HepG2 (cell line): ENCODE results near the gene PPP2R5D. TPM values are rescaled to one million over a fixed set of nuclear protein-coding genes. Genes with fewer than 3 reads are reported as not detected.
A peak's percentile ranks its signal among the peaks of the same experiment; 100 is the strongest.

Source experiments
- ATF2 ChIP-seq: sonication (generic); formaldehyde crosslinking; IDR thresholded peaks from 2 replicates; pipeline ENCODE4 v1.4.0; 2020; ENCODE audit warnings: missing genetic modification reagents
- CENPBD1 ChIP-seq: sonication (generic); formaldehyde crosslinking; IDR thresholded peaks from 2 replicates; pipeline ENCODE4 v1.8.0; 2022; ENCODE audit warnings: missing genetic modification reagents, low read depth, mild to moderate bottlenecking, borderline replicate concordance
- FOSL2 ChIP-seq: sonication (generic); formaldehyde crosslinking; IDR thresholded peaks from 2 replicates; pipeline ENCODE4 v1.4.0; 2020; ENCODE audit warnings: missing genetic modification reagents
- GTF3A ChIP-seq: sonication (generic); formaldehyde crosslinking; conservative IDR thresholded peaks from 2 replicates; pipeline ENCODE4 v1.4.0; 2020; ENCODE audit warnings: mild to moderate bottlenecking, missing genetic modification reagents
- HIVEP1 ChIP-seq: sonication (generic); formaldehyde crosslinking; IDR thresholded peaks from 2 replicates; pipeline ENCODE4 v1.4.0; 2020; ENCODE audit warnings: mild to moderate bottlenecking, missing genetic modification reagents
- NFYB ChIP-seq: sonication (generic); formaldehyde crosslinking; IDR thresholded peaks from 2 replicates; pipeline ENCODE4 v1.4.0; 2020; ENCODE audit warnings: missing genetic modification reagents
- SKI ChIP-seq: fragments of 450-650 bp; IDR thresholded peaks from one replicate; pipeline ENCODE4 v1.6.1; 2018; ENCODE audit warnings: mild to moderate bottlenecking; ENCODE audit not compliant: partially characterized antibody
- SPEN ChIP-seq: sonication (generic); formaldehyde crosslinking; IDR thresholded peaks from 2 replicates; pipeline ENCODE4 v1.5.1; 2020; ENCODE audit warnings: low read depth, mild to moderate bottlenecking, missing genetic modification reagents
- TCF12 ChIP-seq, 2 experiments: fragments of 450-650 bp in 1 of 2; sonication (generic) in 1 of 2; formaldehyde crosslinking in 1 of 2; IDR thresholded peaks; 2 replicates each; pipeline versions ENCODE4 v1.6.1 to v1.8.0; 2017 to 2022; ENCODE audit warnings: antibody characterized with exemption in 1 of 2, mild to moderate bottlenecking in 1 of 2, missing genetic modification reagents in 1 of 2, moderate library complexity in 1 of 2
- TRIM24 ChIP-seq: sonication (generic); formaldehyde crosslinking; IDR thresholded peaks from 2 replicates; pipeline ENCODE4 v1.8.0; 2022; ENCODE audit warnings: mild to moderate bottlenecking, missing genetic modification reagents
- TSC22D2 ChIP-seq: sonication (generic); formaldehyde crosslinking; IDR thresholded peaks from 2 replicates; pipeline ENCODE4 v1.5.1; 2020; ENCODE audit warnings: missing genetic modification reagents, mild to moderate bottlenecking, borderline replicate concordance
- ZNF207 ChIP-seq: fragments of 450-650 bp; IDR thresholded peaks from 2 replicates; pipeline ENCODE4 v1.6.1; 2016; ENCODE audit warnings: antibody characterized with exemption, borderline replicate concordance
- ZNF256 ChIP-seq: sonication (generic); formaldehyde crosslinking; conservative IDR thresholded peaks from 2 replicates; pipeline ENCODE4 v1.4.0; 2020; ENCODE audit warnings: missing genetic modification reagents
- ZNF280D ChIP-seq: sonication (generic); formaldehyde crosslinking; IDR thresholded peaks from 2 replicates; pipeline ENCODE4 v1.5.1; 2020; ENCODE audit warnings: mild to moderate bottlenecking, missing genetic modification reagents
- ZNF383 ChIP-seq: sonication (generic); formaldehyde crosslinking; IDR thresholded peaks from 2 replicates; pipeline ENCODE4 v1.4.0; 2020; ENCODE audit warnings: missing genetic modification reagents, mild to moderate bottlenecking, borderline replicate concordance
- ZNF746 ChIP-seq: sonication (generic); formaldehyde crosslinking; IDR thresholded peaks from 2 replicates; pipeline ENCODE4 v1.8.0; 2022; ENCODE audit warnings: mild to moderate bottlenecking, missing genetic modification reagents
- ZNF766 ChIP-seq: sonication (generic); formaldehyde crosslinking; IDR thresholded peaks from 2 replicates; pipeline ENCODE4 v1.5.0; 2020; ENCODE audit warnings: missing genetic modification reagents, borderline replicate concordance
- polyA plus RNA-seq, 8 experiments: library from polyadenylated mRNA; depleted of rRNA in 3 of 8; stranded (reverse) in 7 of 8; unstranded in 1 of 8; fragments of >200 nt; fragmentation: Illumina TruSeq in 4 of 8; extraction: Trizol in 4 of 8; gene quantifications; 2 replicates each; pipeline versions ENCODE4 v1.2.1 to v1.2.3, GENCODE V29; 2011 to 2016; ENCODE audit warnings: low read depth in 4 of 8, missing spikeins in 1 of 8, mixed read lengths in 1 of 8; ENCODE audit not compliant: insufficient read depth in 1 of 8
- total RNA-seq, 5 experiments: library from RNA; depleted of rRNA; stranded (reverse); fragments of >200 nt; fragmentation: Illumina TruSeq; extraction: Trizol; gene quantifications; 2 replicates each; pipeline ENCODE4 v1.2.3, GENCODE V29; 2016; ENCODE audit warnings: low read depth in 1 of 5
- TF ChIP-seq, protein P1 (sequence below): sonication (generic); formaldehyde crosslinking; IDR thresholded peaks from 2 replicates; pipeline ENCODE4 v1.8.1; 2023; ENCODE audit warnings: mild to moderate bottlenecking, missing genetic modification reagents
- TF ChIP-seq, protein P2 (sequence below): sonication (generic); formaldehyde crosslinking; IDR thresholded peaks from 2 replicates; pipeline ENCODE4 v1.5.0; 2020; ENCODE audit warnings: mild to moderate bottlenecking, missing genetic modification reagents

PPP2R5D gene
- total and polyA plus RNA-seq, 2 of the 13 experiments (the other 11 are each of a cell fraction or from before 2014, with no cell fraction given), result 53.7 to 60.4 TPM

- TF ChIP-seq CENPBD1 (no peak), SKI (no peak), TRIM24 (CRISPR knock-in tag) (no peak), NFYB (CRISPR knock-in tag) (peak; percentile 53), TCF12 (IDR thresholded peaks at IDR 0.05) (no peak), TCF12 (CRISPR knock-in tag; IDR thresholded peaks at IDR 0.05) (no peak), ATF2 (no peak), ZNF746 (no peak), ZNF256 (CRISPR knock-in tag) (no peak), SPEN (CRISPR knock-in tag) (peak; percentile 89), GTF3A (no peak), ZNF383 (CRISPR knock-in tag) (no peak), ZNF207 (no peak), FOSL2 (CRISPR knock-in tag) (peak; percentile 54; the same call in 1 of the 2 replicates), ZNF280D (CRISPR knock-in tag) (no peak), HIVEP1 (no peak), ZNF766 (CRISPR knock-in tag) (no peak), TSC22D2 (0 out of 2 replicates have a peak, but pooled peaks have one; percentile 76)
- TF ChIP-seq, protein P1, sequence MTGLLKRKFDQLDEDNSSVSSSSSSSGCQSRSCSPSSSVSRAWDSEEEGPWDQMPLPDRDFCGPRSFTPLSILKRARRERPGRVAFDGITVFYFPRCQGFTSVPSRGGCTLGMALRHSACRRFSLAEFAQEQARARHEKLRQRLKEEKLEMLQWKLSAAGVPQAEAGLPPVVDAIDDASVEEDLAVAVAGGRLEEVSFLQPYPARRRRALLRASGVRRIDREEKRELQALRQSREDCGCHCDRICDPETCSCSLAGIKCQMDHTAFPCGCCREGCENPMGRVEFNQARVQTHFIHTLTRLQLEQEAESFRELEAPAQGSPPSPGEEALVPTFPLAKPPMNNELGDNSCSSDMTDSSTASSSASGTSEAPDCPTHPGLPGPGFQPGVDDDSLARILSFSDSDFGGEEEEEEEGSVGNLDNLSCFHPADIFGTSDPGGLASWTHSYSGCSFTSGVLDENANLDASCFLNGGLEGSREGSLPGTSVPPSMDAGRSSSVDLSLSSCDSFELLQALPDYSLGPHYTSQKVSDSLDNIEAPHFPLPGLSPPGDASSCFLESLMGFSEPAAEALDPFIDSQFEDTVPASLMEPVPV (CRISPR knock-in tag), result no peak
- TF ChIP-seq, protein P2, sequence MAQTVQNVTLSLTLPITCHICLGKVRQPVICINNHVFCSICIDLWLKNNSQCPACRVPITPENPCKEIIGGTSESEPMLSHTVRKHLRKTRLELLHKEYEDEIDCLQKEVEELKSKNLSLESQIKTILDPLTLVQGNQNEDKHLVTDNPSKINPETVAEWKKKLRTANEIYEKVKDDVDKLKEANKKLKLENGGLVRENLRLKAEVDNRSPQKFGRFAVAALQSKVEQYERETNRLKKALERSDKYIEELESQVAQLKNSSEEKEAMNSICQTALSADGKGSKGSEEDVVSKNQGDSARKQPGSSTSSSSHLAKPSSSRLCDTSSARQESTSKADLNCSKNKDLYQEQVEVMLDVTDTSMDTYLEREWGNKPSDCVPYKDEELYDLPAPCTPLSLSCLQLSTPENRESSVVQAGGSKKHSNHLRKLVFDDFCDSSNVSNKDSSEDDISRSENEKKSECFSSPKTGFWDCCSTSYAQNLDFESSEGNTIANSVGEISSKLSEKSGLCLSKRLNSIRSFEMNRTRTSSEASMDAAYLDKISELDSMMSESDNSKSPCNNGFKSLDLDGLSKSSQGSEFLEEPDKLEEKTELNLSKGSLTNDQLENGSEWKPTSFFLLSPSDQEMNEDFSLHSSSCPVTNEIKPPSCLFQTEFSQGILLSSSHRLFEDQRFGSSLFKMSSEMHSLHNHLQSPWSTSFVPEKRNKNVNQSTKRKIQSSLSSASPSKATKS (CRISPR knock-in tag), result no peak
Observed at GRCh38 chr6:43013843-43014433, 29.6 kb downstream of the PPP2R5D start, which contains the start of the genes KLHDC3 and MEA1 (continued).
